Muscle layer of duodenum (tissue), 2 donors: ENCODE measurements around the gene TM9SF3.

ENCODE experiments used
- H3K27ac ChIP-seq: one replicate; pipeline ENCODE4 v1.7.0; 2013; ENCODE audit warnings: mild to moderate bottlenecking, low read length
- H3K27me3 ChIP-seq: one replicate; pipeline ENCODE4 v1.7.0; 2013; ENCODE audit warnings: low read depth, mild to moderate bottlenecking, control low read depth, low read length
- H3K36me3 ChIP-seq, 2 donors: one replicate each; pipeline ENCODE4 v1.7.0; 2013; ENCODE audit warnings: low read length in 2 of 2, control low read depth in 1 of 2, mild to moderate bottlenecking in 1 of 2; ENCODE audit not compliant: insufficient read depth in 2 of 2, control insufficient read depth in 1 of 2
- H3K4me1 ChIP-seq, 2 donors: one replicate each; pipeline ENCODE4 v1.7.0; 2013; ENCODE audit warnings: low read length in 2 of 2, mild to moderate bottlenecking in 2 of 2, control low read depth in 1 of 2, moderate library complexity in 1 of 2; ENCODE audit not compliant: insufficient read depth in 2 of 2, control insufficient read depth in 1 of 2
- H3K4me3 ChIP-seq, 2 donors: one replicate each; pipeline ENCODE4 v1.7.0; 2013; ENCODE audit warnings: low read length in 2 of 2, low read depth in 1 of 2, mild to moderate bottlenecking in 1 of 2
- H3K9me3 ChIP-seq, 2 donors: one replicate each; pipeline ENCODE4 v1.7.0; 2013; ENCODE audit warnings: low read length in 2 of 2, control low read depth in 1 of 2, mild to moderate bottlenecking in 1 of 2; ENCODE audit not compliant: control insufficient read depth in 1 of 2
- donor health status: healthy.

TM9SF3 gene

GRCh38 chr10:96596422-96597407 lies 9.9 kb upstream of the TM9SF3 start:
- Histone ChIP-seq H3K27me3 (no peaks in the 10 kb centered on the region), H3K9me3 (no peaks in the 10 kb centered on the region), H3K4me1 (no peaks in the 10 kb centered on the region), H3K4me3 (no peak overlapping the region), H3K27ac (no peak overlapping the region), H3K36me3 (no peaks in the 10 kb centered on the region)

GRCh38 chr10:96595741-96596140 lies 8.9 kb upstream of the TM9SF3 start:
- Histone ChIP-seq H3K4me1 (no peaks in the 10 kb centered on the region), H3K36me3 (no peaks in the 10 kb centered on the region), H3K27ac (no peak overlapping the region)

GRCh38 chr10:96591946-96592345 lies 5.1 kb upstream of the TM9SF3 start:
- no peaks in the 10 kb centered on the region for H3K36me3 ChIP-seq
- no peaks in the 10 kb centered on the region for H3K27me3 ChIP-seq
- H3K9me3 ChIP-seq, result no peaks in the 10 kb centered on the region
- H3K27ac ChIP-seq, result no peak overlapping the region
- peaks cover 5 to 8% of the 10 kb centered on the region in 2 donors for H3K4me1 ChIP-seq
- no peak overlapping the region for H3K4me3 ChIP-seq

More at GRCh38 chr10:96595741-96596140, 8.9 kb upstream of the TM9SF3 start:
- Histone ChIP-seq H3K27me3 (no peaks in the 10 kb centered on the region), H3K9me3 (no peaks in the 10 kb centered on the region), H3K4me3 (no peak overlapping the region)

- H3K4me3 ChIP-seq, result peak overlapping the region in 1 of 2 donors; percentile 18
- no peaks in the 10 kb centered on the region for H3K9me3 ChIP-seq
- H3K36me3 ChIP-seq, result peaks cover 0 to 9% of the 10 kb centered on the region in 2 donors
- H3K27ac ChIP-seq, result peak overlapping the region; percentile 92
- H3K4me1 ChIP-seq, result peaks cover 11 to 26% of the 10 kb centered on the region in 2 donors
- no peaks in the 10 kb centered on the region for H3K27me3 ChIP-seq
These were observed 2.0 kb upstream of the TM9SF3 start for GRCh38 chr10:96588616-96589419.

GRCh38 chr10:96588060-96588554 lies 1.3 kb upstream of the TM9SF3 start:
- H3K4me1 ChIP-seq, result peaks cover 11 to 32% of the 10 kb centered on the region in 2 donors
- H3K9me3 ChIP-seq, result no peaks in the 10 kb centered on the region
- H3K27me3 ChIP-seq, result no peaks in the 10 kb centered on the region
- H3K36me3 ChIP-seq, result peaks cover 0 to 9% of the 10 kb centered on the region in 2 donors
- H3K4me3 ChIP-seq, result peak overlapping the region; percentile 60 to 81
- H3K27ac ChIP-seq, result peak overlapping the region; percentile 92

- Histone ChIP-seq H3K9me3 (no peaks in the 10 kb centered on the region), H3K4me1 (peaks cover 11 to 36% of the 10 kb centered on the region in 2 donors), H3K4me3 (peak overlapping the region; percentile 60 to 81), H3K27me3 (no peaks in the 10 kb centered on the region), H3K27ac (peak overlapping the region; percentile 92), H3K36me3 (peaks cover 0 to 9% of the 10 kb centered on the region in 2 donors)
These were observed 650 bp upstream of the TM9SF3 start for GRCh38 chr10:96587264-96588059.

GRCh38 chr10:96585736-96586418 lies 935 bp downstream of the TM9SF3 start:
- H3K36me3 ChIP-seq, result peaks cover 0 to 9% of the 10 kb centered on the region in 2 donors
- peaks cover 22 to 49% of the 10 kb centered on the region in 2 donors for H3K4me1 ChIP-seq
- H3K9me3 ChIP-seq, result no peaks in the 10 kb centered on the region
- H3K27ac ChIP-seq, result peak overlapping the region; percentile 94
- H3K27me3 ChIP-seq, result no peaks in the 10 kb centered on the region
- peak overlapping the region; percentile 87 to 92 for H3K4me3 ChIP-seq

- Histone ChIP-seq H3K4me1 (peaks cover 28 to 59% of the 10 kb centered on the region in 2 donors), H3K36me3 (peaks cover 0 to 9% of the 10 kb centered on the region in 2 donors), H3K9me3 (no peaks in the 10 kb centered on the region), H3K27ac (peak overlapping the region; percentile 48), H3K27me3 (no peaks in the 10 kb centered on the region), H3K4me3 (peak overlapping the region in 1 of 2 donors; percentile 4)
These were observed 2.3 kb downstream of the TM9SF3 start for GRCh38 chr10:96584474-96584873.

GRCh38 chr10:96584035-96584434 lies 2.8 kb downstream of the TM9SF3 start:
- Histone ChIP-seq H3K36me3 (peaks cover 0 to 9% of the 10 kb centered on the region in 2 donors), H3K4me3 (peak overlapping the region in 1 of 2 donors; percentile 4), H3K4me1 (peaks cover 28 to 61% of the 10 kb centered on the region in 2 donors), H3K9me3 (no peaks in the 10 kb centered on the region), H3K27ac (no peak overlapping the region), H3K27me3 (no peaks in the 10 kb centered on the region)

GRCh38 chr10:96579133-96579532 lies 7.7 kb downstream of the TM9SF3 start:
- H3K27ac ChIP-seq, result no peak overlapping the region
- H3K27me3 ChIP-seq, result no peaks in the 10 kb centered on the region
- no peaks in the 10 kb centered on the region for H3K9me3 ChIP-seq
- no peak overlapping the region for H3K4me3 ChIP-seq
- peaks cover 22 to 53% of the 10 kb centered on the region in 2 donors for H3K4me1 ChIP-seq
- H3K36me3 ChIP-seq, result no peaks in the 10 kb centered on the region
